Esophagus muscularis mucosa (tissue), 3 donors: ENCODE data around the gene ASS1.

ENCODE experiments used
- CTCF ChIP-seq, 3 experiments: fragments of 200-600 bp in 2 of 3; fragments of 450-650 bp in 1 of 3; sonication (generic) in 2 of 3; IDR thresholded peaks; one replicate each; pipeline ENCODE4 v1.5.1; 2017 to 2019; ENCODE audit warnings: antibody characterized with exemption in 3 of 3, mild to moderate bottlenecking in 2 of 3, moderate library complexity in 1 of 3
- POLR2A ChIP-seq: fragments of 450-650 bp; IDR thresholded peaks from one replicate; pipeline ENCODE4 v1.6.1; 2017; ENCODE audit warnings: antibody characterized with exemption, moderate library complexity, mild to moderate bottlenecking, low read depth

- TF ChIP-seq CTCF (IDR thresholded peaks at IDR 0.05): no peak
- no peak for TF ChIP-seq POLR2A
Measured at GRCh38 chr9:130442746-130443455, 1.9 kb upstream of the ASS1 start.
